GM12878 (cell line): ENCODE data around the gene DYNC1H1. TPM values are rescaled to one million over a fixed set of nuclear protein-coding genes. Genes with fewer than 3 reads are reported as not detected.

Source experiments
- ATAC-seq: fragments of 200-7000 bp; cut with Tn5 transposase; 3 replicates; pipeline ENCODE4 v1.9.1; 2020; ENCODE audit warnings: mild to moderate bottlenecking, moderate library complexity
- BruUV-seq: library from RNA; stranded (reverse); fragments of 400-500 nt; replicated peaks from 2 replicates; lab custom pipeline; 2021; lab: Mats Ljungman, UMichigan
- CTCF ChIA-PET: fragments of 300-600 bp; sonication (Branson Sonifier 250); formaldehyde crosslinking; extraction: SDS; loops from one replicate; lab custom pipeline; 2021; ENCODE audit warnings: inconsistent platforms; lab: Yijun Ruan, JAX
- POLR2A ChIA-PET: fragments of 350-600 bp; formaldehyde crosslinking; extraction: SDS; loops from one replicate; lab custom pipeline; 2021; ENCODE audit warnings: inconsistent platforms; lab: Charles Lee
- RAD21 ChIA-PET: fragments of 300-600 bp; sonication (Branson Sonifier 250); formaldehyde crosslinking; loops from one replicate; lab custom pipeline; 2023; ENCODE audit warnings: antibody characterized with exemption; ENCODE audit not compliant: unreplicated experiment; lab: Charles Lee
- SMC1A ChIA-PET: fragments of 300-600 bp; sonication (Branson Sonifier 250); formaldehyde crosslinking; loops from one replicate; lab custom pipeline; 2023; ENCODE audit not compliant: unreplicated experiment, uncharacterized antibody; lab: Charles Lee
- DNase-seq: peaks from one replicate; pipeline ENCODE4 v3.0.0-alpha.2; 2011; ENCODE audit warnings: low read depth, low spot score
- FAIRE-seq: peaks from 3 replicates; lab custom pipeline; 2011; peaks lifted over from hg19 to GRCh38; lab: Jason Lieb, UNC
- H2AFZ ChIP-seq: 2 replicates; pipeline ENCODE4 v1.6.0; 2011; ENCODE audit warnings: low read depth, low read length, control low read depth; ENCODE audit not compliant: control insufficient read depth
- H3K27ac ChIP-seq: 2 replicates; pipeline ENCODE4 v1.5.1; 2011; ENCODE audit warnings: control low read depth; ENCODE audit not compliant: control insufficient read depth, insufficient read depth
- H3K27me3 ChIP-seq, 2 experiments: replicated peaks in 1 of 2; 2 replicates each; pipeline versions ENCODE4 v1.6.0 to v1.6.1; 2011; ENCODE audit warnings: low read length in 1 of 2; ENCODE audit not compliant: control insufficient read depth in 2 of 2, insufficient read depth in 2 of 2
- H3K36me3 ChIP-seq, 2 experiments: 2 replicates each; pipeline ENCODE4 v1.5.1; 2011; ENCODE audit warnings: low read length in 1 of 2; ENCODE audit not compliant: control insufficient read depth in 2 of 2, insufficient read depth in 2 of 2
- H3K4me1 ChIP-seq: 2 replicates; pipeline ENCODE4 v1.6.1; 2011; ENCODE audit warnings: mild to moderate bottlenecking, low read length, moderate library complexity, mixed read lengths; ENCODE audit not compliant: control insufficient read depth, insufficient read depth
- H3K4me2 ChIP-seq: 2 replicates; pipeline ENCODE4 v1.6.0; 2011; ENCODE audit warnings: control low read depth; ENCODE audit not compliant: control insufficient read depth, insufficient read depth
- H3K4me3 ChIP-seq: fragments of 200-600 bp; sonication (generic); 2 replicates; pipeline ENCODE4 v1.5.1; 2016
- H3K79me2 ChIP-seq: 2 replicates; pipeline ENCODE4 v1.6.0; 2011; ENCODE audit warnings: low read length; ENCODE audit not compliant: control insufficient read depth, insufficient read depth
- H3K9ac ChIP-seq: 2 replicates; pipeline ENCODE4 v1.8.0; 2011; ENCODE audit warnings: low read length, control low read depth, mixed read lengths; ENCODE audit not compliant: control insufficient read depth, insufficient read depth
- H3K9me3 ChIP-seq: replicated peaks from 3 replicates; pipeline ENCODE4 v1.5.1; 2011; ENCODE audit warnings: mild to moderate bottlenecking, low read length; ENCODE audit not compliant: control insufficient read depth, insufficient read depth
- H4K20me1 ChIP-seq: 2 replicates; pipeline ENCODE4 v1.6.0; 2011; ENCODE audit not compliant: control insufficient read depth, insufficient read depth
- CHD2 ChIP-seq: IDR thresholded peaks from 2 replicates; pipeline ENCODE4 v1.6.1; 2011; ENCODE audit warnings: low read depth, low read length, improper control_type of control experiment, borderline replicate concordance
- EGR1 ChIP-seq, 2 experiments: IDR thresholded peaks; 1 replicate in 1 of 2; 2 replicates in 1 of 2; pipeline ENCODE4 v1.6.1; 2011 to 2012; ENCODE audit warnings: low read depth in 2 of 2, low read length in 2 of 2, borderline replicate concordance in 1 of 2, mild to moderate bottlenecking in 1 of 2, moderate library complexity in 1 of 2
- KAT2A ChIP-seq: conservative IDR thresholded peaks from 2 replicates; pipeline ENCODE4 v1.6.1; 2011; ENCODE audit warnings: low read depth, low read length; ENCODE audit not compliant: control insufficient read depth
- MTA3 ChIP-seq: IDR thresholded peaks from 2 replicates; pipeline ENCODE4 v1.6.1; 2012; ENCODE audit warnings: low read length, inconsistent platforms, borderline replicate concordance
- PAX8 ChIP-seq: fragments of 450-650 bp; IDR thresholded peaks from 2 replicates; pipeline ENCODE4 v1.6.1; 2017; ENCODE audit warnings: mild to moderate bottlenecking, moderate library complexity
- SP1 ChIP-seq: IDR thresholded peaks from one replicate; pipeline ENCODE4 v1.6.1; 2011; ENCODE audit warnings: low read depth, low read length
- ZNF217 ChIP-seq: fragments of 450-650 bp; IDR thresholded peaks from 2 replicates; pipeline ENCODE4 v1.6.1; 2017; ENCODE audit warnings: antibody characterized with exemption, mild to moderate bottlenecking
- WGBS: methylation state at CpG from one replicate; pipeline ENCODE4 v1.1.6; 2016; ENCODE audit warnings: low lambda C conversion rate; ENCODE audit not compliant: insufficient replicate concordance, insufficient coverage; ENCODE audit errors: missing lambda C conversion rate; 5-methylcytosine and 5-hydroxymethylcytosine counted together
- in situ Hi-C: fragments of 300-500 bp; cut with MboI; formaldehyde crosslinking; loops from 9 replicates; pipeline ENCODE4 v1.14.3; 2018; ENCODE audit warnings: mixed read lengths
- intact Hi-C: fragments of 100-400 bp; cut with micrococcal nuclease; formaldehyde crosslinking; loops from one replicate; pipeline ENCODE4 v1.14.2; 2022; ENCODE audit not compliant: unreplicated experiment
- polyA plus RNA-seq, 11 experiments: library from polyadenylated mRNA; depleted of rRNA in 4 of 11; unstranded in 6 of 11; stranded (reverse) in 5 of 11; fragments of >200 nt; fragmentation: Nextera tagmentation in 4 of 11; fragmentation: Illumina TruSeq in 1 of 11; extraction: Ambion mirVana in 4 of 11; extraction: Trizol in 1 of 11; gene quantifications; 1 replicate in 1 of 11; 2 replicates in 10 of 11; pipeline versions ENCODE4 v1.2.1 to v1.2.3, GENCODE V29; 2011 to 2016; ENCODE audit warnings: inconsistent platforms in 2 of 11, missing spikeins in 2 of 11, low read depth in 1 of 11
- total RNA-seq, 4 experiments: library from RNA; depleted of rRNA in 3 of 4; stranded (reverse); fragments of >200 nt in 3 of 4; fragmentation: Illumina TruSeq in 1 of 4; extraction: Trizol in 1 of 4; gene quantifications; 2 replicates each; pipeline versions ENCODE4 v1.2.1 to v1.2.3, GENCODE V29; 2013 to 2021
- TF ChIP-seq, protein P1 (sequence below): fragments of 450-650 bp; IDR thresholded peaks from 2 replicates; pipeline ENCODE4 v1.6.1; 2016; ENCODE audit warnings: mild to moderate bottlenecking, moderate library complexity, borderline replicate concordance
- TF ChIP-seq, protein P2 (sequence below): fragments of 450-650 bp; IDR thresholded peaks from 2 replicates; pipeline ENCODE4 v1.6.1; 2017; ENCODE audit warnings: mild to moderate bottlenecking, moderate library complexity
- TF ChIP-seq, protein P3 (sequence below): IDR thresholded peaks from 2 replicates; pipeline ENCODE4 v1.6.1; 2011; ENCODE audit warnings: borderline replicate concordance, low read depth, mild to moderate bottlenecking, moderate library complexity, mixed read lengths, low read length; ENCODE audit not compliant: insufficient read depth; ENCODE audit errors: extremely low read length
- TF ChIP-seq, protein P4 (sequence below): IDR thresholded peaks from 2 replicates; pipeline ENCODE4 v1.6.1; 2011; ENCODE audit warnings: low read depth, mild to moderate bottlenecking, low read length, moderate library complexity, borderline replicate concordance; ENCODE audit errors: extremely low read depth

DYNC1H1 gene
- total and polyA plus RNA-seq, 10 of the 15 experiments (the other 5 are each of a cell fraction or from before 2014, with no cell fraction given), result 38.4 to 291 (median 111) TPM

DNA sequence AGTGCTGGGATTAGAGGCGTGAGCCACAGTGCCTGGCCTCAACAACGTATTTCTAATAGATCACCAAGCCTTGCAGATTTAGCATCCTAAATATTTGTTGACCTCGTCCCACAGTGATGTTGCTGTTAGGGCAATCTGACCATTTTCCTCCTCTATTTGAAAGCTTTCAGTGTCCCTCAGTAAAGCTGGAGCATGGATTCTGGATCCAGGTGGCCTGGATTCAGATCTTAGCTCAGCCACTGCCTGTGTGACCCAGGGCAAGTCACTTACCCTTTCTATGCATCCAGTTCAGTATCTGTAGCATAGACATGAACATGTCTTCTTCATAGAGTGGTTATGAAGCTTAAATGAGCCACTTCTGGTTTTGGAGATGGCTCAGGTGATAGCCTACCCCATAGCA is 126.3 kb downstream of the DYNC1H1 start:
- DNase-seq, result no peak
- Histone ChIP-seq H3K4me3 (no peak overlapping the region), H3K4me2 (no peak overlapping the region), H3K9me3 (no peaks in the 10 kb centered on the region), H3K79me2 (peaks cover 24% of the 10 kb centered on the region), H3K4me1 (peaks cover 9% of the 10 kb centered on the region), H3K9ac (no peak overlapping the region), H2AFZ (no peak overlapping the region), H3K27ac (no peak overlapping the region), H4K20me1 (no peaks in the 10 kb centered on the region; the same call in 1 of the 2 replicates), H3K27me3 (no peaks in the 10 kb centered on the region), H3K36me3 (peaks cover 0 to 3% of the 10 kb centered on the region in 2 experiments; a peak in 1 of 4 replicates)
- intact Hi-C loops (no loop called here), in situ Hi-C loops (no loop called here)
- FAIRE-seq, result no peak
- ChIA-PET POLR2A (interaction anchor here (0.6 to 1.5 kb wide), 2 partner anchors 16 to 132 kb away, joined by 4 read pairs; no protein-coding TSS in a partner anchor), RAD21 (no interaction called here), SMC1A (interaction anchor here (2.1 kb wide), 1 partner anchor 127 kb away, joined by 4 read pairs; the partner anchor contains the start of gene DYNC1H1), CTCF (interaction anchor here (0.7 to 1.7 kb wide), 4 partner anchors 27 to 321 kb away, joined by 3 to 5 read pairs (median 4); no protein-coding TSS in a partner anchor)
- no peak for ATAC-seq
- 80% methylated on average over 3 of the region's 3 CpGs for WGBS
- no TSS peak for BruUV-seq
- TF ChIP-seq KAT2A, result no peak
- no peak for TF ChIP-seq CHD2
- TF ChIP-seq, protein P1, sequence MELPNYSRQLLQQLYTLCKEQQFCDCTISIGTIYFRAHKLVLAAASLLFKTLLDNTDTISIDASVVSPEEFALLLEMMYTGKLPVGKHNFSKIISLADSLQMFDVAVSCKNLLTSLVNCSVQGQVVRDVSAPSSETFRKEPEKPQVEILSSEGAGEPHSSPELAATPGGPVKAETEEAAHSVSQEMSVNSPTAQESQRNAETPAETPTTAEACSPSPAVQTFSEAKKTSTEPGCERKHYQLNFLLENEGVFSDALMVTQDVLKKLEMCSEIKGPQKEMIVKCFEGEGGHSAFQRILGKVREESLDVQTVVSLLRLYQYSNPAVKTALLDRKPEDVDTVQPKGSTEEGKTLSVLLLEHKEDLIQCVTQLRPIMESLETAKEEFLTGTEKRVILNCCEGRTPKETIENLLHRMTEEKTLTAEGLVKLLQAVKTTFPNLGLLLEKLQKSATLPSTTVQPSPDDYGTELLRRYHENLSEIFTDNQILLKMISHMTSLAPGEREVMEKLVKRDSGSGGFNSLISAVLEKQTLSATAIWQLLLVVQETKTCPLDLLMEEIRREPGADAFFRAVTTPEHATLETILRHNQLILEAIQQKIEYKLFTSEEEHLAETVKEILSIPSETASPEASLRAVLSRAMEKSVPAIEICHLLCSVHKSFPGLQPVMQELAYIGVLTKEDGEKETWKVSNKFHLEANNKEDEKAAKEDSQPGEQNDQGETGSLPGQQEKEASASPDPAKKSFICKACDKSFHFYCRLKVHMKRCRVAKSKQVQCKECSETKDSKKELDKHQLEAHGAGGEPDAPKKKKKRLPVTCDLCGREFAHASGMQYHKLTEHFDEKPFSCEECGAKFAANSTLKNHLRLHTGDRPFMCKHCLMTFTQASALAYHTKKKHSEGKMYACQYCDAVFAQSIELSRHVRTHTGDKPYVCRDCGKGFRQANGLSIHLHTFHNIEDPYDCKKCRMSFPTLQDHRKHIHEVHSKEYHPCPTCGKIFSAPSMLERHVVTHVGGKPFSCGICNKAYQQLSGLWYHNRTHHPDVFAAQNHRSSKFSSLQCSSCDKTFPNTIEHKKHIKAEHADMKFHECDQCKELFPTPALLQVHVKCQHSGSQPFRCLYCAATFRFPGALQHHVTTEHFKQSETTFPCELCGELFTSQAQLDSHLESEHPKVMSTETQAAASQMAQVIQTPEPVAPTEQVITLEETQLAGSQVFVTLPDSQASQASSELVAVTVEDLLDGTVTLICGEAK, result no peak
- no peak for TF ChIP-seq ZNF217
- TF ChIP-seq MTA3, result no peak
- no peak for TF ChIP-seq PAX8
- TF ChIP-seq, protein P2, sequence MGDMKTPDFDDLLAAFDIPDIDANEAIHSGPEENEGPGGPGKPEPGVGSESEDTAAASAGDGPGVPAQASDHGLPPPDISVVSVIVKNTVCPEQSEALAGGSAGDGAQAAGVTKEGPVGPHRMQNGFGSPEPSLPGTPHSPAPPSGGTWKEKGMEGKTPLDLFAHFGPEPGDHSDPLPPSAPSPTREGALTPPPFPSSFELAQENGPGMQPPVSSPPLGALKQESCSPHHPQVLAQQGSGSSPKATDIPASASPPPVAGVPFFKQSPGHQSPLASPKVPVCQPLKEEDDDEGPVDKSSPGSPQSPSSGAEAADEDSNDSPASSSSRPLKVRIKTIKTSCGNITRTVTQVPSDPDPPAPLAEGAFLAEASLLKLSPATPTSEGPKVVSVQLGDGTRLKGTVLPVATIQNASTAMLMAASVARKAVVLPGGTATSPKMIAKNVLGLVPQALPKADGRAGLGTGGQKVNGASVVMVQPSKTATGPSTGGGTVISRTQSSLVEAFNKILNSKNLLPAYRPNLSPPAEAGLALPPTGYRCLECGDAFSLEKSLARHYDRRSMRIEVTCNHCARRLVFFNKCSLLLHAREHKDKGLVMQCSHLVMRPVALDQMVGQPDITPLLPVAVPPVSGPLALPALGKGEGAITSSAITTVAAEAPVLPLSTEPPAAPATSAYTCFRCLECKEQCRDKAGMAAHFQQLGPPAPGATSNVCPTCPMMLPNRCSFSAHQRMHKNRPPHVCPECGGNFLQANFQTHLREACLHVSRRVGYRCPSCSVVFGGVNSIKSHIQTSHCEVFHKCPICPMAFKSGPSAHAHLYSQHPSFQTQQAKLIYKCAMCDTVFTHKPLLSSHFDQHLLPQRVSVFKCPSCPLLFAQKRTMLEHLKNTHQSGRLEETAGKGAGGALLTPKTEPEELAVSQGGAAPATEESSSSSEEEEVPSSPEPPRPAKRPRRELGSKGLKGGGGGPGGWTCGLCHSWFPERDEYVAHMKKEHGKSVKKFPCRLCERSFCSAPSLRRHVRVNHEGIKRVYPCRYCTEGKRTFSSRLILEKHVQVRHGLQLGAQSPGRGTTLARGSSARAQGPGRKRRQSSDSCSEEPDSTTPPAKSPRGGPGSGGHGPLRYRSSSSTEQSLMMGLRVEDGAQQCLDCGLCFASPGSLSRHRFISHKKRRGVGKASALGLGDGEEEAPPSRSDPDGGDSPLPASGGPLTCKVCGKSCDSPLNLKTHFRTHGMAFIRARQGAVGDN, result no peak
- TF ChIP-seq SP1, result no peak
- TF ChIP-seq EGR1 (IDR thresholded peaks at IDR 0.05; ENCODE audit: borderline replicate concordance in 1 of 2, low read depth in 2 of 2, low read length in 2 of 2), result no peak
- TF ChIP-seq, protein P3, sequence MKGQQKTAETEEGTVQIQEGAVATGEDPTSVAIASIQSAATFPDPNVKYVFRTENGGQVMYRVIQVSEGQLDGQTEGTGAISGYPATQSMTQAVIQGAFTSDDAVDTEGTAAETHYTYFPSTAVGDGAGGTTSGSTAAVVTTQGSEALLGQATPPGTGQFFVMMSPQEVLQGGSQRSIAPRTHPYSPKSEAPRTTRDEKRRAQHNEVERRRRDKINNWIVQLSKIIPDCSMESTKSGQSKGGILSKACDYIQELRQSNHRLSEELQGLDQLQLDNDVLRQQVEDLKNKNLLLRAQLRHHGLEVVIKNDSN, result no peak
- TF ChIP-seq, protein P4, sequence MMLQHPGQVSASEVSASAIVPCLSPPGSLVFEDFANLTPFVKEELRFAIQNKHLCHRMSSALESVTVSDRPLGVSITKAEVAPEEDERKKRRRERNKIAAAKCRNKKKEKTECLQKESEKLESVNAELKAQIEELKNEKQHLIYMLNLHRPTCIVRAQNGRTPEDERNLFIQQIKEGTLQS, result no peak
